Measurements from ENCODE around the gene THRA. TPM values are rescaled to one million over a fixed set of nuclear protein-coding genes. Genes with fewer than 3 reads are reported as not detected.

Gene THRA
- total and polyA plus RNA-seq, 8 donors = 37.9 to 80.7 (median 72.3) TPM

DNA sequence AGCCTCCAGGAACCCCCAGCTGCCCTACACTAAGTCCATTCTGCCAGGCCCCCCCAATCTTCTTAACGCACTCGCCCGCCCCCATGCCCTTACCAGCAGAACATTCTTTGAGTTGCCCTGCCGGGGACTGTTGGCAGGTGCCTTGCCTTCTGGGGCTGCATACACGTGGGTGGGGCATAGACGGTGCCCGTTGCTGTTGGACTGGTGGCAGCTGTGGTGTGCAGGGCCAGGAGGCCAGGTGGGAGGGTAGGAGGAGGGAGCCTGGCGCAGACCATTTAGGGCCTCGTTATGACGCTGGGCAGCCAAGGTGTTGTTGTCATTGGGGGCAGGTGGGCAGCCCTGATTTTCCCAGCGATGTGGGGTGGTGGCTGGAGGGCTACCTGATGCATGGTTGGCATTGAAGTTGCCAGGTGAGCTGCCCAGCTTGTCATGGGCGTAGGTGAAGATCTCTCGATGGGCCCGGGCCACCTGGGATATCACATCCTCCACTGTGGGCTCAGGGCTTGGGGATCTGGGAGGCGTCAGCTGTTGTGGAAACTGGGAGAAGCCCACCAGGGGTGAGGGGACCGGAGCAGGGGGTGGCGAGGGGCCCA is 32.7 kb downstream of the THRA start:
- intact Hi-C loops (cut with DNase I) = no loop called here
- H3K27me3 ChIP-seq = no peaks in the 10 kb centered on the region
- peak overlapping the region in 1 of 2 donors; percentile 20 for H3K4me3 ChIP-seq
- DNase-seq = no peak
- H3K36me3 ChIP-seq = peaks cover 0 to 40% of the 10 kb centered on the region in 2 donors
- peak overlapping the region in 1 of 2 donors; percentile 85 for H3K27ac ChIP-seq
- H3K4me1 ChIP-seq = peaks cover 24 to 81% of the 10 kb centered on the region in 2 donors
- no peaks in the 10 kb centered on the region for H3K9me3 ChIP-seq
- TF ChIP-seq, protein P1, sequence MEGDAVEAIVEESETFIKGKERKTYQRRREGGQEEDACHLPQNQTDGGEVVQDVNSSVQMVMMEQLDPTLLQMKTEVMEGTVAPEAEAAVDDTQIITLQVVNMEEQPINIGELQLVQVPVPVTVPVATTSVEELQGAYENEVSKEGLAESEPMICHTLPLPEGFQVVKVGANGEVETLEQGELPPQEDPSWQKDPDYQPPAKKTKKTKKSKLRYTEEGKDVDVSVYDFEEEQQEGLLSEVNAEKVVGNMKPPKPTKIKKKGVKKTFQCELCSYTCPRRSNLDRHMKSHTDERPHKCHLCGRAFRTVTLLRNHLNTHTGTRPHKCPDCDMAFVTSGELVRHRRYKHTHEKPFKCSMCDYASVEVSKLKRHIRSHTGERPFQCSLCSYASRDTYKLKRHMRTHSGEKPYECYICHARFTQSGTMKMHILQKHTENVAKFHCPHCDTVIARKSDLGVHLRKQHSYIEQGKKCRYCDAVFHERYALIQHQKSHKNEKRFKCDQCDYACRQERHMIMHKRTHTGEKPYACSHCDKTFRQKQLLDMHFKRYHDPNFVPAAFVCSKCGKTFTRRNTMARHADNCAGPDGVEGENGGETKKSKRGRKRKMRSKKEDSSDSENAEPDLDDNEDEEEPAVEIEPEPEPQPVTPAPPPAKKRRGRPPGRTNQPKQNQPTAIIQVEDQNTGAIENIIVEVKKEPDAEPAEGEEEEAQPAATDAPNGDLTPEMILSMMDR (IDR thresholded peaks at IDR 0.05) = no peak
- ATAC-seq = no peak

DNA sequence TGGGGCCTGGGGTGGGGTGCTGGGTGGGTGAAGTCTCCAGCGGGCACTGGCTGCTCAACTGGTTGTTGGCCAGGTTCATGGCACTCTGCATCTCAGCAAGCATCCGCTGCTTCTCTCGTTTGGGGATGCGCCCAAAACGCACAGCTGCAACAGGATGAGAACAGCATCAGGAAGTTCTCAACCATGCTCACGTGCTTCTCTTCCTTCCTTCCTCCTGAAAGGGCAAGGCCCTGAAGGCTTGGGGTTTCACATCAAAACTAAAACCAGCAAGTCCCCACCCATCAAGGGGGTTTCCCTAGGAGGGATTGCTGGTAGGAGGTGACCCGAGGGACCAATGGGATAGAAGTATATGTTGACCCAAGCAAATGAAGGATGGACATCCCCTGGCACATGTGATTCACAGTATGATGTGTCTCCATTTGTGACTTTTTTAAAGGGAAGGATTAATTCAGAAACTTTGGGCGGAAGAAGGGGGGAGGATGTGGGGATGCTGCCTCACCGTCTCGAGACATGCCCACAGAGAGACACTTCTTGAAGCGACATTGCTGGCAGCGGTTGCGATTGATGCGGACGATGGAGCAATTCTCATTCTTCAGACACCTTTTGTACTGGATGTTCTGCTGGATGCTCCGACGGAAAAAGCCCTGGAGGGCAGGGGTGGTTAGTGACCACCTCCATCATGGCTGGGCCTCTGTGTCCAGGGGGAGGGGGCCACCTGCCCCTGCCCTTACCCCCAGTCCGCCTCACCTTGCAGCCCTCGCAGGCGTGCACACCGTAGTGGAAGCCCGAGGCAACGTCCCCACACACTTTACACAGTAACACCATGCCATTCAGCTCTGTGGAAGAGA is 33.4 kb downstream of the THRA start:
- DNase-seq (peak in 2 of 4 donors; percentile 49 to 69), ATAC-seq (no peak)
- Histone ChIP-seq H3K4me1 (peaks cover 28 to 85% of the 10 kb centered on the region in 2 donors), H3K9me3 (no peaks in the 10 kb centered on the region), H3K4me3 (peak overlapping the region in 1 of 2 donors; percentile 20), H3K27ac (peak overlapping the region; percentile 60 to 85), H3K36me3 (peaks cover 0 to 40% of the 10 kb centered on the region in 2 donors), H3K27me3 (no peaks in the 10 kb centered on the region)
- intact Hi-C loops (cut with DNase I) = no loop called here
- TF ChIP-seq, protein P1 (IDR thresholded peaks at IDR 0.05) = no peak

DNA sequence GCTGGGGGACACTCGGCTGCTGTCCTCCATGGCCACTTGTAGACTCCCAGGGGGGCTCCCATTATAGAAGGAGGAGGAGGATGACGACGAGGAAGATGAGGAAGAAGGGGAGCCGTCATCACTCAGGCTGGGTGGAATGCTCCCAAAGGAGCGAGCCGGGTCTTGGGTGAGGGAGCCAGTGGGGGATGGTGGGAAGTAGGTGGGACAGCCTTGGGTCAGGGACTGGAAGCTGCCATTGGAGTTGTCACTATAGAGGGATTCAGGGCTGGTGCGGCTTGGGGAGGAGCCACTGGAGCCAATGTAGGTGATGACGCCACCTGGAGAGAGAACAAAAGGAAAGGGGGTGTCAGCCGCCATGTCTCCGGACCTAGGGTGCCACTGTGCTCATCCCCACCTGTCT is 34.3 kb downstream of the THRA start:
- H3K36me3 ChIP-seq = peaks cover 0 to 40% of the 10 kb centered on the region in 2 donors
- peak overlapping the region in 1 of 2 donors; percentile 20 for H3K4me3 ChIP-seq
- peaks cover 33 to 88% of the 10 kb centered on the region in 2 donors for H3K4me1 ChIP-seq
- peak overlapping the region; percentile 60 to 85 for H3K27ac ChIP-seq
- TF ChIP-seq, protein P1 (IDR thresholded peaks at IDR 0.05) = no peak
- no peaks in the 10 kb centered on the region for H3K27me3 ChIP-seq
- H3K9me3 ChIP-seq = no peaks in the 10 kb centered on the region
- DNase-seq = no peak
- no peak for ATAC-seq
- intact Hi-C loops (cut with DNase I) = no loop called here

DNA sequence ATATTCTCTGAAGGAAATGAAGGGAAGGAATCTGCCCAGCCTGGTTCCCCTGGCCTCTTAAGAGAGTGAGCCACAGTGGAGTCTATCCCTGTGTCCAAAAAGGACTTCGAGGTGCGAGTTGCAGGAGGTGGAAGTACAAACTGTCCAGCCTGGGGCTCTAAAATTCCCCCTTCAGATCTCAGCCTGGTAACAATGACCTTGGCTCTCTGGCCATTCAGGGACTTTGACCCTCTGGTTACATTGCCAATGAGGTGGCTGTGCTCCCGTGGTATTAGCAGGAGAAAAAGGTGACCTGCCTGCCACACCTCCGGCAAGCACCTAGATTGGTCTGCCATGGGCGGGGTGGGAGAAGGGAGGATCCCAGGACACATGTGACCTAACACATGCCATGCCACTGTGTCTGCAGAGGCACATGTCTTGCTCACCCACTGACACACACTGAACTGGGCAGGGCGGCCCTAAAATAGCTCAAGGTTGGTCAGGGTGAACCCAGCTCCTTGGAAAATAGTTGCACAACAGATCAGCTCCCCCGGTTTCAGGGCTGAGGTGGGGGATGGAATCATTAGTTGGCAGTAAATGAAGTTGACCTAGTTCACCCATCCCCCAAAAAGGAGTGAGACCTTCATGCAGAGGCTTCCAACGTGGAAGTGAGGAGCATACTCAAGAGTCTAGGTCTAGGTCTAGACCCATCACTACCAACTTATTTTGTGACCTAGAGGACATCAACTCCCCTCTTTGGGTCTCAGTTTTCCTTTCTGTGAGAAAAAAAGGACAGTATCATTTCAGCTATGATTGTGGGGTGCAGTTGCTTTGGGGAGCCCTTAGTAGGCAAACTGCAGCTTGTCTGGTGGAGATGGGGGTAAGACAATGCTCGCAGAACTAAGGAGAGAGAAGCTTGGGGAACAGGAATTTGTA is 35.4 kb downstream of the THRA start:
- peak overlapping the region; percentile 21 to 53 for H3K4me3 ChIP-seq
- ATAC-seq = peak; percentile 18

More for the DNA sequence above, 35.4 kb downstream of the THRA start:
- Histone ChIP-seq H3K36me3 (peaks cover 0 to 34% of the 10 kb centered on the region in 2 donors), H3K27ac (peak overlapping the region; percentile 85 to 87), H3K9me3 (no peaks in the 10 kb centered on the region), H3K4me1 (peaks cover 35 to 97% of the 10 kb centered on the region in 2 donors), H3K27me3 (no peaks in the 10 kb centered on the region)
- TF ChIP-seq, protein P1 (IDR thresholded peaks at IDR 0.05) = no peak
- DNase-seq = peak in 1 of 4 donors; percentile 86
- intact Hi-C loops (cut with DNase I) = no loop called here

All from left lung (tissue), 10 donors.